ENCODE measurements around the gene PGAP2.
"Not testable (repeated sequence)": the region's sequence is repeated elsewhere in the genome, so short reads cannot be mapped to it uniquely, and the experiment has no call there.

Gene PGAP2

DNA sequence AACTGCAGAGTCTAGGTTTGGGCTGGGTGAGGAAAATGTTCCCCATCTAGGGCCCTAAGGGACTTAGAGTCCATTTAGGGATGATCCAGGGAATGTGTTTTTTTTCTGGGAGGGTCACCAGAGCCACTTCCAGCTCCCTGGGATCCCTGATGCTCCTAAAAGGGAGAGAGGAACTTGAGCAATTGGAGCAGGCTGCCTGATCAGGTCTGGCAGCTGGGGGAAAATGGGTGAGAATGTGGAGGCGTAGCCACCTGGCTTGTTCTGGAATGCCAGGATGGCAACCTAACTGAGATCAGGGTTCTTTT, 1.2 kb downstream of the PGAP2 start:
- Histone ChIP-seq H3K4me1 (ENCODE audit: insufficient read depth, low read length, poor library complexity, severe bottlenecking) (peaks cover 8% of the 10 kb centered on the region), H3K27me3 (ENCODE audit: insufficient read depth, low read length, poor library complexity, severe bottlenecking) (no peaks in the 10 kb centered on the region), H3K9me2 (replicated peaks; ENCODE audit: low read depth, low read length) (no peaks in the 10 kb centered on the region), H3K79me2 (ENCODE audit: insufficient read depth, low read length) (no peaks in the 10 kb centered on the region), H3K9ac (ENCODE audit: low read depth, low read length, poor library complexity, severe bottlenecking) (no peak overlapping the region), H3K4me2 (ENCODE audit: low read depth, low read length, poor library complexity, severe bottlenecking) (no peak overlapping the region), H4K20me1 (ENCODE audit: insufficient read depth, low read length, poor library complexity, severe bottlenecking) (no peaks in the 10 kb centered on the region), H3F3A (ENCODE audit: low read depth) (no peaks in the 10 kb centered on the region), H3K9me3 (ENCODE audit: insufficient read depth, low read depth, low read length) (no peaks in the 10 kb centered on the region), H3K36me3 (ENCODE audit: insufficient read depth, low read length) (no peaks in the 10 kb centered on the region), H3K4me3 (ENCODE audit: low read length, poor library complexity, severe bottlenecking) (no peak overlapping the region), H2AFZ (ENCODE audit: low read length) (no peak overlapping the region)
- TF ChIP-seq, protein P1, sequence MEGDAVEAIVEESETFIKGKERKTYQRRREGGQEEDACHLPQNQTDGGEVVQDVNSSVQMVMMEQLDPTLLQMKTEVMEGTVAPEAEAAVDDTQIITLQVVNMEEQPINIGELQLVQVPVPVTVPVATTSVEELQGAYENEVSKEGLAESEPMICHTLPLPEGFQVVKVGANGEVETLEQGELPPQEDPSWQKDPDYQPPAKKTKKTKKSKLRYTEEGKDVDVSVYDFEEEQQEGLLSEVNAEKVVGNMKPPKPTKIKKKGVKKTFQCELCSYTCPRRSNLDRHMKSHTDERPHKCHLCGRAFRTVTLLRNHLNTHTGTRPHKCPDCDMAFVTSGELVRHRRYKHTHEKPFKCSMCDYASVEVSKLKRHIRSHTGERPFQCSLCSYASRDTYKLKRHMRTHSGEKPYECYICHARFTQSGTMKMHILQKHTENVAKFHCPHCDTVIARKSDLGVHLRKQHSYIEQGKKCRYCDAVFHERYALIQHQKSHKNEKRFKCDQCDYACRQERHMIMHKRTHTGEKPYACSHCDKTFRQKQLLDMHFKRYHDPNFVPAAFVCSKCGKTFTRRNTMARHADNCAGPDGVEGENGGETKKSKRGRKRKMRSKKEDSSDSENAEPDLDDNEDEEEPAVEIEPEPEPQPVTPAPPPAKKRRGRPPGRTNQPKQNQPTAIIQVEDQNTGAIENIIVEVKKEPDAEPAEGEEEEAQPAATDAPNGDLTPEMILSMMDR (conservative IDR thresholded peaks at IDR 0.05; ENCODE audit: low read length), result no peak
- TF ChIP-seq EZH2phosphoT487 (IDR thresholded peaks at IDR 0.05; ENCODE audit: borderline replicate concordance), result no peak

GRCh38 chr11:3810446-3810845, 2.1 kb downstream of the PGAP2 start:
- H3K9me3 ChIP-seq (ENCODE audit: insufficient read depth, low read depth, low read length), result no peaks in the 10 kb centered on the region
- H3K9ac ChIP-seq (ENCODE audit: low read depth, low read length, poor library complexity, severe bottlenecking), result no peak overlapping the region
- no peak for TF ChIP-seq EZH2phosphoT487 (IDR thresholded peaks at IDR 0.05; ENCODE audit: borderline replicate concordance)
- TF ChIP-seq, protein P1 (conservative IDR thresholded peaks at IDR 0.05; ENCODE audit: low read length), result no peak

DNA sequence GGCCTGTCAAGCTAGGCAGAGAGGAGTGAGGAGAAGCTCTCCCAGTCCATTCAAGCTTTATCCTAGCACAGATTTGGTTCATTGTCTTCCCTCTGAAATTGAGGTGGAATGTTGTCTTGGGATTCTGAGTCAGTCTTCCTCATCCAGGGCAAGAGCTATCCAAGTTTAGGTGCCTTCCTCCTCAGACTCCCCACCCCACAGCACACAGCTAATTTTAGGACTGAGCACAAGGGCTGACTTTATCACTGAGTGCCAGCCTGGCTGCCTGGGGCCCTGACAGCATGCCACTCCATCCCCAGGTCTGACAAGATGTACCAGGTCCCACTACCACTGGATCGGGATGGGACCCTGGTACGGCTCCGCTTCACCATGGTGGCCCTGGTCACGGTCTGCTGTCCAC, 2.6 kb downstream of the PGAP2 start:
- no peak overlapping the region for H3K4me2 ChIP-seq (ENCODE audit: low read depth, low read length, poor library complexity, severe bottlenecking)
- no peaks in the 10 kb centered on the region for H3F3A ChIP-seq (ENCODE audit: low read depth)
- no peak overlapping the region for H2AFZ ChIP-seq (ENCODE audit: low read length)
- H3K4me3 ChIP-seq (ENCODE audit: low read length, poor library complexity, severe bottlenecking), result no peak overlapping the region
- H3K27me3 ChIP-seq (ENCODE audit: insufficient read depth, low read length, poor library complexity, severe bottlenecking), result no peaks in the 10 kb centered on the region
- no peaks in the 10 kb centered on the region for H3K9me3 ChIP-seq (ENCODE audit: insufficient read depth, low read depth, low read length)
- H3K9me2 ChIP-seq (replicated peaks; ENCODE audit: low read depth, low read length), result no peaks in the 10 kb centered on the region
- no peaks in the 10 kb centered on the region for H4K20me1 ChIP-seq (ENCODE audit: insufficient read depth, low read length, poor library complexity, severe bottlenecking)
- no peak overlapping the region for H3K9ac ChIP-seq (ENCODE audit: low read depth, low read length, poor library complexity, severe bottlenecking)
- H3K4me1 ChIP-seq (ENCODE audit: insufficient read depth, low read length, poor library complexity, severe bottlenecking), result peaks cover 8% of the 10 kb centered on the region
- no peaks in the 10 kb centered on the region for H3K79me2 ChIP-seq (ENCODE audit: insufficient read depth, low read length)
- H3K36me3 ChIP-seq (ENCODE audit: insufficient read depth, low read length), result no peaks in the 10 kb centered on the region
- TF ChIP-seq, protein P1 (conservative IDR thresholded peaks at IDR 0.05; ENCODE audit: low read length), result no peak
- TF ChIP-seq EZH2phosphoT487 (IDR thresholded peaks at IDR 0.05; ENCODE audit: borderline replicate concordance), result no peak

More at GRCh38 chr11:3810446-3810845, 2.1 kb downstream of the PGAP2 start:
- Histone ChIP-seq H3F3A (ENCODE audit: low read depth) (no peaks in the 10 kb centered on the region), H3K4me3 (ENCODE audit: low read length, poor library complexity, severe bottlenecking) (no peak overlapping the region), H3K4me1 (ENCODE audit: insufficient read depth, low read length, poor library complexity, severe bottlenecking) (peaks cover 8% of the 10 kb centered on the region), H4K20me1 (ENCODE audit: insufficient read depth, low read length, poor library complexity, severe bottlenecking) (no peaks in the 10 kb centered on the region), H3K36me3 (ENCODE audit: insufficient read depth, low read length) (no peaks in the 10 kb centered on the region), H3K9me2 (replicated peaks; ENCODE audit: low read depth, low read length) (no peaks in the 10 kb centered on the region), H3K27me3 (ENCODE audit: insufficient read depth, low read length, poor library complexity, severe bottlenecking) (no peaks in the 10 kb centered on the region), H3K79me2 (ENCODE audit: insufficient read depth, low read length) (no peaks in the 10 kb centered on the region), H2AFZ (ENCODE audit: low read length) (no peak overlapping the region), H3K4me2 (ENCODE audit: low read depth, low read length, poor library complexity, severe bottlenecking) (no peak overlapping the region)

DNA sequence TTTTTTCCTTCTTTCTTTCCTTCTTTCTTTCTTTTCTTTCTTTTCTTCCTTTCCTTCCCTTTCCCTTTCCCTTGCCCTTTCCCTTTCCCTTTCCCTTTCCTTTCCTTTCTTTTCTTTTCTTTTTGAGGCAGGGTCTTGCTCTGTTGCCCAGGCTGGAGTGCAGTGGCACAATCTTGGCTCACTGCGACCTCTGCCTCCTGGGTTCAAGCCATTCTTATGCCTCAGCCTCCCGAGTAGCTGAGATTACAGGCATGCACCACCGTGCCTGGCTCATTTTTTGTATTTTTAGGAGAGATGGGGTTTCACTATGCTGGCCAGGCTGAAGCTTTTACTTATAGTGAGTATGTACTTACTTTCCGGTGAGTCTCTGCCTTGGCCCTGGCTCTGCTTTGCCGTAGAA, 6.5 kb downstream of the PGAP2 start:
- not testable (repeated sequence) for H3K4me3 ChIP-seq (ENCODE audit: low read length, poor library complexity, severe bottlenecking); H3K36me3 ChIP-seq (ENCODE audit: insufficient read depth, low read length); H3K27me3 ChIP-seq (ENCODE audit: insufficient read depth, low read length, poor library complexity, severe bottlenecking); H3K9me3 ChIP-seq (ENCODE audit: insufficient read depth, low read depth, low read length); H3K9ac ChIP-seq (ENCODE audit: low read depth, low read length, poor library complexity, severe bottlenecking); H3K79me2 ChIP-seq (ENCODE audit: insufficient read depth, low read length); H3K4me2 ChIP-seq (ENCODE audit: low read depth, low read length, poor library complexity, severe bottlenecking); H3K4me1 ChIP-seq (ENCODE audit: insufficient read depth, low read length, poor library complexity, severe bottlenecking); H4K20me1 ChIP-seq (ENCODE audit: insufficient read depth, low read length, poor library complexity, severe bottlenecking); H2AFZ ChIP-seq (ENCODE audit: low read length); H3F3A ChIP-seq (ENCODE audit: low read depth); H3K9me2 ChIP-seq (replicated peaks; ENCODE audit: low read depth, low read length)
